Tibial artery (tissue), 4 donors: ENCODE data around the gene UBTF.

Experiments used
- DNase-seq, 2 donors: peaks; one replicate each; pipeline ENCODE4 v3.0.0-alpha.2; 2019
- H3K27ac ChIP-seq, 2 donors: fragments of 200-600 bp; sonication (generic) in 1 of 2; 1 replicate in 1 of 2; 2 replicates in 1 of 2; pipeline ENCODE4 v1.5.1; 2018 to 2019; ENCODE audit warnings: mild to moderate bottlenecking in 1 of 2
- H3K27me3 ChIP-seq, 2 donors: fragments of 200-600 bp; sonication (generic) in 1 of 2; one replicate each; pipeline versions ENCODE4 v1.5.1 to v1.6.0; 2016 to 2019
- H3K36me3 ChIP-seq, 3 donors: fragments of 200-600 bp; sonication (generic) in 2 of 3; one replicate each; pipeline ENCODE4 v1.5.1; 2016 to 2019; ENCODE audit warnings: mild to moderate bottlenecking in 2 of 3
- H3K4me1 ChIP-seq, 4 donors: fragments of 200-600 bp; sonication (generic) in 2 of 4; 1 replicate in 3 of 4; 2 replicates in 1 of 4; pipeline ENCODE4 v1.5.1; 2016 to 2019
- H3K4me3 ChIP-seq, 2 donors: fragments of 200-600 bp; sonication (generic) in 1 of 2; 1 replicate in 1 of 2; 2 replicates in 1 of 2; pipeline ENCODE4 v1.5.1; 2018 to 2019; ENCODE audit warnings: mild to moderate bottlenecking in 2 of 2
- H3K9me3 ChIP-seq, 3 donors: fragments of 200-600 bp; sonication (generic) in 1 of 3; one replicate each; pipeline ENCODE4 v1.5.1; 2016 to 2019
- CTCF ChIP-seq, 2 experiments: fragments of 200-600 bp in 1 of 2; fragments of 450-650 bp in 1 of 2; IDR thresholded peaks; one replicate each; pipeline ENCODE4 v1.5.1; 2017 to 2019; ENCODE audit warnings: antibody characterized with exemption in 2 of 2, mild to moderate bottlenecking in 1 of 2, moderate library complexity in 1 of 2
- intact Hi-C: fragments of 100-400 bp; cut with DNase I; formaldehyde crosslinking; loops from one replicate; pipeline ENCODE4 v1.15.0; 2023; ENCODE audit warnings: low total_unique reads

Gene UBTF

DNA sequence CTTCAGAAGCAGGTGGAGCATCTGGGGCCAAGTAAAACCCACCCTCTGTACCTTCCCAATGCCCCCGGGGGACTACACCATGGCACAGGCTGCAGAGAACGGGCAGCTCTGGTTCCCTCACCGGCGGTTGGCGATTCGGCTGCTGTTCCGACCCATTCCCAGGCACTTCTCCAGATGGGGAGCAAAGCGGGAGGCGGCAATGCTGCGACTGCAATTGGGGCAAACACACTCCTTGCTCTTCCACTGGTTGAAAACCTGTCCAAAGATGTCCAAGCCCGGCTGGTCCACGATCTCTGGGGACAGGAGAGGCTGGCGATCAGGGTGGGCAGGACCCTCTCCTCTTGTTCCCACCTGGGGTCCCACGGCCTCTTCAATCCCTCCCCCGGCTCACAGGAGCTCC is 22.4 kb downstream of the UBTF start:
- no peak for TF ChIP-seq CTCF (IDR thresholded peaks at IDR 0.05)
- Histone ChIP-seq H3K4me3 (no peak overlapping the region), H3K27ac (peak overlapping the region; percentile 95 to 97), H3K36me3 (peaks cover 39 to 55% (median 43%) of the 10 kb centered on the region in 3 donors), H3K4me1 (peaks cover 0 to 23% (median 15%) of the 10 kb centered on the region in 4 donors), H3K9me3 (no peaks in the 10 kb centered on the region), H3K27me3 (no peaks in the 10 kb centered on the region)
- intact Hi-C loops = no loop called here
- no peak for DNase-seq

- peaks cover 45 to 90% (median 62%) of the 10 kb centered on the region in 3 donors for H3K36me3 ChIP-seq
- peaks cover 0 to 31% (median 13%) of the 10 kb centered on the region in 4 donors for H3K4me1 ChIP-seq
- H3K4me3 ChIP-seq = no peak overlapping the region
- TF ChIP-seq CTCF (IDR thresholded peaks at IDR 0.05) = no peak
- H3K9me3 ChIP-seq = no peaks in the 10 kb centered on the region
- no peak for DNase-seq
- H3K27me3 ChIP-seq = no peaks in the 10 kb centered on the region
- H3K27ac ChIP-seq = no peak overlapping the region
- intact Hi-C loops = no loop called here
Observed at GRCh38 chr17:44193326-44194084, 26.0 kb downstream of the UBTF start.

DNA sequence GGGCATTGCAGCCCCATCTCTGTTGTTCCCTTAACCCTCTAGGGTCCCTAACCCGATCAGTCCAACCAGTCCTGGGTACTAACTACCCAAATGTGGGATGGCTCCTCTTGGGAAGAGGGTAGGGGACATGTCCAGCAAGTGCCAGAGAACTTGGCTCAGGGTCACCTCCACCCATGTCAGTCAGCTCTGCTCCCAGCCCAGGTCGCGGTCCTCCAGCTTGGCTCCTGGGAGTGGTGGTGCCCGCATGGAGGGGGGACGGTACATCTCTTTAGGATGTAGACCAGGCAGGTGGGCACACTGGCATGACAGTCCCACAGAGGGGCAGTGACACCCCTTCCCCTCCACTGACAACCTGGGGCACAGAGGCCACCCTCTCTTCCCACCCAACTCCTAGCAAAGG is 26.7 kb downstream of the UBTF start:
- peaks cover 45 to 90% (median 62%) of the 10 kb centered on the region in 3 donors for H3K36me3 ChIP-seq
- H3K4me1 ChIP-seq = peaks cover 0 to 31% (median 13%) of the 10 kb centered on the region in 4 donors
- intact Hi-C loops = no loop called here
- no peak for DNase-seq
- no peaks in the 10 kb centered on the region for H3K27me3 ChIP-seq
- H3K4me3 ChIP-seq = no peak overlapping the region
- no peak overlapping the region for H3K27ac ChIP-seq
- no peaks in the 10 kb centered on the region for H3K9me3 ChIP-seq
- no peak for TF ChIP-seq CTCF (IDR thresholded peaks at IDR 0.05)

- no peak overlapping the region for H3K4me3 ChIP-seq
- H3K27ac ChIP-seq = no peak overlapping the region
- peaks cover 44 to 83% (median 59%) of the 10 kb centered on the region in 3 donors for H3K36me3 ChIP-seq
- H3K27me3 ChIP-seq = no peaks in the 10 kb centered on the region
- intact Hi-C loops = no loop called here
- TF ChIP-seq CTCF (IDR thresholded peaks at IDR 0.05) = no peak
- no peaks in the 10 kb centered on the region for H3K9me3 ChIP-seq
- DNase-seq = no peak
- H3K4me1 ChIP-seq = peaks cover 0 to 24% (median 14%) of the 10 kb centered on the region in 4 donors
Observed at GRCh38 chr17:44191941-44192496, 27.5 kb downstream of the UBTF start.

- no peak for TF ChIP-seq CTCF (IDR thresholded peaks at IDR 0.05)
- intact Hi-C loops = no loop called here
- H3K27ac ChIP-seq = no peak overlapping the region
- no peak for DNase-seq
- H3K27me3 ChIP-seq = no peaks in the 10 kb centered on the region
- H3K36me3 ChIP-seq = peaks cover 37 to 78% (median 54%) of the 10 kb centered on the region in 3 donors
- H3K4me3 ChIP-seq = no peak overlapping the region
- H3K4me1 ChIP-seq = peaks cover 0 to 23% (median 14%) of the 10 kb centered on the region in 4 donors
- H3K9me3 ChIP-seq = no peaks in the 10 kb centered on the region
Observed at GRCh38 chr17:44191369-44191768, 28.1 kb downstream of the UBTF start.
